T1000 (cell line): ENCODE results near the gene ASMTL.
"Not testable (repeated sequence)": the region's sequence is repeated elsewhere in the genome, so short reads cannot be mapped to it uniquely, and the experiment has no call there.

Experiments
- DNase-seq: peaks from one replicate; lab custom pipeline; 2025; ENCODE audit warnings: mixed read lengths; lab: John Stamatoyannopoulos, UW

Gene ASMTL

GRCh38 chrX:1453951-1454785, 1.5 kb upstream of the ASMTL start:
- no peak for DNase-seq

GRCh38 chrX:1453395-1453783, 680 bp upstream of the ASMTL start:
- DNase-seq = no peak

GRCh38 chrX:1451661-1452515, 821 bp downstream of the ASMTL start:
- no peak for DNase-seq

GRCh38 chrX:1451251-1451660, 1.5 kb downstream of the ASMTL start:
- no peak for DNase-seq

- no peak for DNase-seq
Observed at GRCh38 chrX:1450361-1451161, 2.1 kb downstream of the ASMTL start.

- no peak for DNase-seq
Observed at GRCh38 chrX:1449823-1450149, 2.9 kb downstream of the ASMTL start.

GRCh38 chrX:1449036-1449822, 3.5 kb downstream of the ASMTL start:
- DNase-seq = no peak

GRCh38 chrX:1448573-1449001, 4.1 kb downstream of the ASMTL start:
- not testable (repeated sequence) for DNase-seq

GRCh38 chrX:1447969-1448572, 4.6 kb downstream of the ASMTL start:
- not testable (repeated sequence) for DNase-seq

- not testable (repeated sequence) for DNase-seq
Observed at GRCh38 chrX:1446984-1447968, 5.4 kb downstream of the ASMTL start.

- no peak for DNase-seq
Observed at GRCh38 chrX:1444561-1445500, 7.9 kb downstream of the ASMTL start.

GRCh38 chrX:1443496-1444075, 9.1 kb downstream of the ASMTL start:
- no peak for DNase-seq

- DNase-seq = no peak
Observed at GRCh38 chrX:1442724-1443367, 9.9 kb downstream of the ASMTL start.

- DNase-seq = no peak
Observed at GRCh38 chrX:1442016-1442665, 10.6 kb downstream of the ASMTL start.

- no peak for DNase-seq
Observed at GRCh38 chrX:1440506-1440905, 12.2 kb downstream of the ASMTL start.

GRCh38 chrX:1435241-1435895, 17.3 kb downstream of the ASMTL start:
- DNase-seq = no peak

GRCh38 chrX:1434871-1435240, 17.9 kb downstream of the ASMTL start:
- DNase-seq = no peak
